HG02588 (cell line): Measurements from ENCODE around the gene CBFA2T3.

Experiments used
- ATAC-seq: cut with Tn5 transposase; IDR thresholded peaks from one replicate; pipeline ENCODE4 v1.9.1; 2021; ENCODE audit warnings: mild to moderate bottlenecking, moderate library complexity; ENCODE audit not compliant: unreplicated experiment

The CBFA2T3 gene

DNA sequence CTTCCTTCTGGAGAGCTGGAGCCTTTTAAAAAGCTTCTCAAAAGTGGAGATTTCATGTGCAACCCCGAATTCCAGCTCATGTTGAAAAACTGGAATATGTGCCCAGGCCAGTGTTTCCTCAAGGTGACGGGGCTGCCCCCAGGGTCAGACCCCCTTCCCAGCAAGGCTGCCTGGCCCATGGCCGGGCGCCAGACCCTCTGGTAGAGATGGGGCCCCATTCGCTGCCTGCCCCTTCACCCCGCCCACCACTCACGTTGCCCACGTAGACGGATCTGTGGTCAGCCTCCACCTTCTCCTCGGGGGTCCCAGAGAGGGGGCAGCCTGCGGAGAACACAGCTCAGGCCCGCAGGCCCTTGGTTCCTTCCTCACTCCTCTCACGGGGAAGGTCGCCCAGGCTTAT lies 111.7 kb downstream of the CBFA2T3 start:
- no peak for ATAC-seq

DNA sequence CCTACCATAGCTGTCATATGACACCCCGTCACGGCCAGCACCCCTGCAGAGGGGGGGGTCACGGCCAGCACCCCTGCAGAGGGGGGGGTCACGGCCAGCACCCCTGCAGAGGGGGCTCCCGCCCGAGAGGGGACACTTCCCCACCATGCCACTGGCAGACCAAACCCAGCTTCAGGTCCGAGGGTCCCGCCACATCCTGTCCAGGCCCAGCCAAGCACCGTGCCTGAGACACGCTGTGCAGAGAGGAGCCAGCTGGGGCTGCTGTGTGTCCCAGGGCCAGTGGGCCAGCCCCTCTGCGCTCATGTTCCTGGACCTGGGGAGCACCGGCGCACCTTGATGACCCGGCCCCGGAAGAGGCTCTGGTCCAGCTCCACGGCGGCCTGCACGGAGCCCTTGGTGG lies 112.5 kb downstream of the CBFA2T3 start:
- ATAC-seq, result no peak

DNA sequence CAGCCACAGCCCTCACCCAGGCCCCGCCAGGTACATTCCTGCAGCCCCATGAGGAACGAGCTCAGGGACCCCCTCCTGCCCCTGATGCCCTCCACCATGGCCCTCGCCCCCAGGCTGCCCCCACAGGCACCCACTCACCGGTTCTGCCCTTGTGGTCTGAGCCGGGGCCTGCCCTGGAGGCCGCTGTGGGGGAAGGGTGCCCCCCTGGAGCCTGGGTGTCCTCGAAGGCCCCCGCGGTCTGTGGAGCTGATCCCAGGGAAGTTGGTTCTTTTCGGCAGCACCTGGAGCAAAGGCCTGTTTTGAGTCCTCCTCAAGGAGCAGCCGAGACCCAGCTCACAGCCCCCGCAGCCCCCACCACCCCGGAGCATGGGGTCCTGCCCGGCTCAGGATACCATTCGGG lies 112.9 kb downstream of the CBFA2T3 start:
- no peak for ATAC-seq

DNA sequence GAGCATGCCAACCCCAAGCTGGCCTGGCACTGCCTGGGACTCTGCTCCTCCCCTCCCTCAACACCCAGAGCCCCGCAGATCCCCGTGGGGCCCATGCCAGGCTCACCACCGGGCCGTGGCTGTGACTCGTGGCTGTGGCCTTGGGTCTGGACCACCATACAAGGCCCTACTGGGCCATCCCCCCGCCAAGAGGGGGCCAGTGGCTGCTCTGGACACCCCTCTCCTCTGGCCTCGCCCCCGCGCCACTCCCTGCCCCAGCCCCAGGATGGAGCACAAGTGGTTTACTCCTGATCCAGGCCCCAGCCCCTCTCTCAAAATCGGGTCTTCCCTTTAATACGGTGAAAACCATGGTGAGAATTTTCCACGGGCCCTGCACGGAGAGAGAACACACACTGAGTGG lies 113.6 kb downstream of the CBFA2T3 start:
- no peak for ATAC-seq

DNA sequence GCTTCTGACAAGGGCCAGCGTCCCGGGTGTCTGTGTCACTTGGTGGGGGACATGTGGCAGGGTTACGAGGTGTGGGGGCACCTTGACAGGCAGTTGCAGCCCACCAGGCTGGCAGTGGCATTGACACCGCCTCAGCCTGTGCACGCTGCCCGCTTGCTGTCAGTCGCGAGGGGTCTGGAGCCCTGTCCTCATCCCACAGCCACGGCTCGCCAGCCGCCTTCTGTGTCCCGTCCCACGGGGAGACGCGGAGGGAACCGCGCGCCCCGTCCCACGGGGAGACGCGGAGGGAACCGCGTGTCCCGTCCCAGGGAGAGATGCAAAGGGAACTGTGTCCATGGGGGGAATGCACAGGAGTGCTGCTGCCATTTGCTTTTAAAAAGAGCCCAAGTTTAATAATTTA lies 114.0 kb downstream of the CBFA2T3 start:
- ATAC-seq, result no peak

DNA sequence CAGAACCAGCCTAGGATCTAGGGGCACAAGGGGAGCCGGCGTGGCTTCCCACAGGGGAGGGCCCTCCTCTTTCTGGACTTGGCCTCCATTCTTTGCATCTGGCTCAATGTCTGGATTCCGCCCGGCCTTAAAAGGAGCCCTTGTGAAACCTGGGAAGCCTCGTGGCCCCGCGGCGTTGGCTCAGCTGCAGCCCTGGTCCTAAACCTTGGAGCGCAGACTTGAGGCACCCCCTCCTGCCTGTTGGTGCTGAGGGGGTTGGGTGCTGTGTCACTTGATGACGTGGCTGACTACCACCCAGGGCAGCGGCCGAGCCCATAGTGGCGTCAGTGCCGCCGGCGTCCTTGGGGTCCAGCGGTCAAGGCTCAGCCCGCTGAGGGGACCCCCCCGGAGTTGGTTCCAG lies 115.6 kb downstream of the CBFA2T3 start:
- no peak for ATAC-seq

DNA sequence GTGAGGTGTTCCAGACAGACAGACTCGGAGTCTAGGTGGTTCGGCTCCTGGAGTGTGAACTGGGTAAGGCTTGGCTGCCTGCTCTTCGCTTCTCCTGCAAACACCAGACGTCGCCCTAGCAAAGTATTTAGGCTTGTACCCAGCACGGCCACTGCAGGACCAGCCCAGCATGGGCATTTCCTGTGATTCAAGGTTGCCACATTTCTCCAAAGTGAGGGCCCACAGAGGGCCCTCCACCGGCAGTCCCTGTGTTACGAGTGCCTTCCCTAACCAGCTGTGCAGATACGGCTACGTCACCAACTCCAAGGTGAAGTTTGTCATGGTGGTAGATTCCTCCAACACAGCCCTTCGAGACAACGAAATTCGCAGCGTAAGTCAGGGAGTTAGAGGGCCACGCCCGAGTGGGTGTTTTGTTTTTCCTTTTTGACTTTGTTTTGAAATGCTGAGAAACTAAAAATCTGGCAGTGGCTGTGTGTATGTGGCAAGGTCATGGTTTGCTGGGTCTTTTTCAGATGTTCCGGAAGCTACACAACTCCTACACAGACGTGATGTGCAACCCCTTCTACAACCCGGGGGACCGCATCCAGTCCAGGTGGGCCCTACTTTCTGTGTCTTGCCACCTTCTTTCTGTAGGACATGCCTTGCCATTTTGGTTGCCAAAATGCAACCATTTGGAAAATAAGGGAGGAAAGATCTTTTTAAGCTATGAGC lies 117.5 kb downstream of the CBFA2T3 start:
- ATAC-seq, result no peak

DNA sequence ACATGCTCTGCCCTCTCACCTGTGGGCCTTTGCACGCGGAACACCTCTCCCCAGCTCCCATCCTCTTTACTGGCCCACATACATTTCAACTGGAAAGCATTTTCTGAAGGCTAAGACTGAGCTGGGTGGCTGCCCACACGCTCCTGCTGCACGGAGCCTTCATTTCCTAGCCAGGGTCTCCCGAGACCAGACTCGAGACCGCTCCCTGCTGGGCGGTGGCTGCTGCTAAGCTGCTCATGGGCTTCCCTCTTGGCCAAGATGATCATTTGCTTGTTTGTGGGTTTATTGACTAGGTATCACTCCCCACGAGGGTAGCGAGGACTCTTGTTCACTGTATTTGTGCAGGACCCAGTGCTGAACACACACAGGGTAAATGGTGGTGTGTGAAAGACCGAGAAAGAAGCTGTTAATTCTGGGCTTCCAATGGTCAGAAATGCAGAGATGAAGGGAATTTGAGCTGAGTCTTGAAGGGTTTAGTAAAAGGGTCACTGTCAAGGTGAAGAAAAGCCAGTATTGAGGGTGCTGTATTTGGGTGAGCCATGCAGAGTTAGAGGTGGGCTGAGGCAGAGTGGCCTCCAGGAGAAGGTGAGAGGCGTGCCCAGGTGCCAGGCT lies 119.2 kb downstream of the CBFA2T3 start:
- no peak for ATAC-seq

DNA sequence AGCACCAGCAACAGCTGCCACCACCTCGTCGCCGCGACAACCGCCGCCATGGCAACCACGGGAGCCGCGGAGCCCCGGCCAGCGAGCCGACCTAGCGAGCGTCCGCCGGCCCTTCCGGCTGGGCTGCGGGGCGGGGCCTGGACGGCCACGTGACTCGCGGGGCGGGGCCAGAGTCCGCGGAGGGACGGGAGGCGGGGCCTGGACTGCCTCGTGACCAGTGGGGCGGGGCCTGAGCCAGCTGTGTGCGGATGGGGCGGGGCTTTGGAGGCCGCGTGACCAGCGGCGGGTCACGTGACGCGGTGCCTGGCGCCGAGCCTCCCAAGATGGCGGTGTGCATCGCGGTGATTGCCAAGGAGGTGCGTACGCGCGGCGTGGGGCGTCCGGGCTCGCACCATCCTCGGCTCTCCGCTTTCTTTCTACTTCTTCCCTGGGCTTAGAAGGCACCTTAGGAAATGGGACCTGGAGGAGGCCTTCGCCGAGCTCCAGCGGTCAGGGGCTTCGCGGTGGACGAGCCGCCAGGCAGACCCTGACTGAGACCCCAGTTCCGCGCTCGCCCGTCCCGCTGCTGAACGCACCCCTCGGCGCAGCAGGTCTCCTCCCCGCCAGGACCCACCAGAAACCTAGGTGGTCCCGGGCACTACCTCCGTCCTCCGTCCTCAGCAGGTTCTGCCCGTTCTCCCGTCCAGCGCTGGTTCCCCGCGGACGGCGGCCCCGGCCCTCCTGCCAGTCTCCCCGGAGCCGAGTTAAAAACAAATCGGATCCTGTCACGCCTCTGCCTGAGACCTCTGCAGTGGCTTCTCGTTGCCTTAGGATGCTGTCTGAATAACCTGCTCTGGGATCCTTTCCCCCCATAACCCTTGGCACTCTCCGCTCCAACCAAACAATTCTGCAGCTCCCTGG lies 119.9 kb downstream of the CBFA2T3 start, which contains the start of the genes GALNS and TRAPPC2L:
GALNS (minus strand) TSS at position 120 of the 900 bp plus-strand sequence; CDS start at position 50, 70 bp downstream.
TRAPPC2L (plus strand) TSS at position 300 of the 900 bp plus-strand sequence; CDS start at position 324, 24 bp downstream.
- peak; percentile 74 for ATAC-seq

DNA sequence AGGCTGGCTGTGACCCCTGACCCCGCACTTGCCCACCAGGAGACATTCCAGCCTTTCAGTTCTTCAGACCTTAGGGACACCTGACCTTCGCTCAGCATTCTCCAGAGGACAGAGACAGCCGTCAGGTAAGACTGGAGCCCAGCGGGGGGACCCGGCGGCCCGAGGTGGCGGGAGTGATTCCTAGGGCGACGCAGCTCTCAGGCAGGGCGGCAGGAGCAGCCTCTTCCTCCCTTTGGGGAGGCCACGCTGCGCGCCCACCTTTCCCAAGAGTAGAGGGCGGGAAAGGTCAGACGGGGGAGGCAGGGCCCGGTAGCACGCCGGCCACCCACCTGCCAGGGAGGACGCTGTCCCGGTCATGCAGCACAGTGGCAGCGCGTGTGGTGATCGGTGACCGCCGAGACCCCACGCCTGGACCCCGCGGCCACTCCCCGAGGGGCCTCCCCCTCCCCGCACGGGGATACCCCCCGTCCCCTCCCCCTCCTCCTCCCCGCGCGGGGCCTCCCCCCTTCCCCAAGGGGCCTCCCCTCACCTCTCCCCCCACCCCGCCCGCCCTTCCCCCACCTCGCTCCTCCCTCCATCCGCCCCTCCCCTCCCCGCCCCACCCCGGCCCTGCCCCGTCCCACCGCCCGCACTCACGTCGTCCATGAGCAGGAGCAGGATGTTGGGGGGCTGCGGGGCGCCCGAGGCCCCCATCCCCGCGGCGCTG lies 120.7 kb downstream of the CBFA2T3 start:
- peak; percentile 3 for ATAC-seq

DNA sequence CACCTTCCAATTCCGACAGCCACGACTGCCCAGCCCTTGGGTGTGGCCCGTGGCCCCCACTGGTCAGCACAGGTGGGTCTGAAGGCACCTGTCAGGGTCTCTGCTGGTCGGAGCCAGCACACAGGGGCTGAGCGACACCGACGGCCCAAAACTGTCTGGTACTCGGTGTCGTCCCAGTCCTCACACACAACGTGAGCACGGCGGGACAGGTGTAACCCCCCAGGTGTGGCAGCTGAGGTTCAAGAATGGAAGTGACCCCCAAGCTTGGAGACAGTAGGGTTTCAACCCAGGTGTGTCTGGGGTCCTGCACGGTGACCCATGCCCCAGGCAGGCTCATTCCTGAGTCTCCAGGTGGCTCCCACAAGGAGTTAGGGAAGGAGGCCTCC lies 121.3 kb downstream of the CBFA2T3 start:
- no peak for ATAC-seq

DNA sequence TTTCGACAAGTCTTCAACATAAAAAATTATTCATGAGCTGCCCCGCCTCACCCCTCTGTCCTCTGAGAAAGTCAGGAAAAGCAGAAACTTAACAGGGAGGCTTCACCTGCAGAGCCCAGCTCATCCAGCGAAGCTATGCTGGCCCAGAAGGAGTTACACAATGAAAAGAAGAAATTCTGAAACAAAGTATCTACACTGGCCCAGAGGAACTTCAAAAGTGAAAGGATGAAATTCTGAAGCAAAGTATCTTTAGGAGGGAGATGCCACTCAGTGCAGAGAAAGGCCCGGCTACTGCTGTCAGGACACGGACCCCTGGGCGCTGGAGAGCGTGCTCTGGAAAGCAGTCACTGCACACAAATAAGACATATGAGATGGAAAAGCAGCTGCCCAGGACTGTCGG lies 121.8 kb downstream of the CBFA2T3 start:
- ATAC-seq, result no peak

DNA sequence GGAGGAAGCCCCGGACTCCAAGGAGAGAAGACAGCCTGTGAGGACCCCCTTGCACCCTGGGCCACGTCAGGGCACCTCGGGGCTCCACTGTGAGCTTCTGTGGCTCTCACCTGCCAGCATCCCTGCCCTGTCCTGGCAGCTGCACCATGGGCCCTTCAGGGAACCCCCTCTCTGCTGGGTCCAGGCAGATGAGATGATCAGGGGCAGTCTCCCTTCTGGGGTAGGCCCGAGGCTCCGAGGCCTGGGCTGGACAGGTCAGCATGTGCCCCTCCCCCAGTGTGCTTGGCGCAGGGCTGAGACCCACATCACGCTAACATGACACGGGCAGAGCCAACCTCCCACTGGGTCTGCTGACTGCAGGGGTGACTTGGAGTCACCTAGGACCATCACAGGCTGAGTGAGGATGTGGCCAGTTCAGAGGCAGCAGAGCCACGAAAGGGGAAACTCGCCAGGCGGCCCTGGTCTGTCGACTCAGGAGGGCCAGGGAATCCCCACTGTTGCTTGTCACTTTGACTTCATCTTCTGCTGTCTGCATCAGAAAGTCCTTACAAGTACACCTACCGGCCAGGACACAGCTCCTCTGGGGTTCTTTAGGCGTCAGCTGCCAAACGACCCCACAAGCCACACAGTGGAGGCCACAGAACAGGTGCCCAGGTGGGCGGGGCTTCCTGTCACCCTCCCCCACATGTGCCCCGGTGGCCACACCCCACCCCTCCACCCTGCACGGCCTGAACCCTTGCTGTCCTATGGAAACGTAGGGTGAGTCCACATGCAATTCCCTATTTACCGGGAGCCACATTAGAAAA lies 122.5 kb downstream of the CBFA2T3 start:
- no peak for ATAC-seq

DNA sequence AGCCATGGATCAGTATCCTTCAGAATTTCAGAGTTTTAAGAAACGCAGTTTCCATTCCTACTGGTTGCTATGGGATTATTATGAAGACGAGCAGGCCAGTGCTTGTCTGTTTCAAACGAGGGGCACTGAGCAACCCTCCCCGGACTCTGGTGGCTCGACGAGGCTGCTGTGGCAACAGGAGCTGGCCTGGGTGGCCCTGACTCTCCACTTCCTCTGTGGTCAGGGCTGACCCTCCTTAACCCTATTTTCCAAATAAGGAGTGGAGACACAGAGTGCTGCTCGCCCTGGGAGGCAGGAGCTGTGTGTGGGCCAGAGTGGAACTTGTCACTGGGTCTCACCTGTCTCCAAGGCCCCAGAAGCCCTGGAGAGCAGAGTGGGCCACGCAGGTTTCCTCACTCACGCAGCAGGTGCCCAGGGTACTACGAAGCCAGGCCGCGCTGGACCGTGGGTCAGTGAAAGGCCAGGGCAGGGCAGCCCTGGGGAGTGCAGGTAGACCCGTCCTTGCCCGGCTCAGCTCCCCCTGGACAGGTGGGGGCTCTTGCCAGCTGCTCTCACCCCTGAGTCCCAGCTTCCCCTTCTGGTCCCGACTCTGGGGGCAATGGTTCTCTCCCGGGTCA lies 123.6 kb downstream of the CBFA2T3 start:
- ATAC-seq, result no peak

DNA sequence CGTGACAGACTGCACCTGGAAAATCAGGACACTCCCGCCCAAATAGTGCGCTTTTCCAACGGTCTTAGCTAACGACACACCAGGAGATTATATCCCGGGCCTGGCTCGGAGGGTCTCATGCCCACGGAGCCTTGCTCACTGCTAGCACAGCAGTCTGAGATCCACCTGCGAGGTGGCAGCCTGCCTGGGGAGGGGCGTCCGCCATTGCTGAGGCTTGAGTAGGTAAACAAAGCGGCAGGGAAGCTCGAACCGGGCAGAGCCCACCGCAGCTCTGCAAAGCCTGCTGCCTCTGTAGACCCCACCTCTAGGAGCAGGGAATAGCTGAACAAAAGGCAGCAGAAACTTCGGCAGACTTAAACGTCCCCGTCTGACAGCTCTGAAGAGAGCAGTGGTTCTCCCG lies 125.4 kb downstream of the CBFA2T3 start:
- no peak for ATAC-seq

DNA sequence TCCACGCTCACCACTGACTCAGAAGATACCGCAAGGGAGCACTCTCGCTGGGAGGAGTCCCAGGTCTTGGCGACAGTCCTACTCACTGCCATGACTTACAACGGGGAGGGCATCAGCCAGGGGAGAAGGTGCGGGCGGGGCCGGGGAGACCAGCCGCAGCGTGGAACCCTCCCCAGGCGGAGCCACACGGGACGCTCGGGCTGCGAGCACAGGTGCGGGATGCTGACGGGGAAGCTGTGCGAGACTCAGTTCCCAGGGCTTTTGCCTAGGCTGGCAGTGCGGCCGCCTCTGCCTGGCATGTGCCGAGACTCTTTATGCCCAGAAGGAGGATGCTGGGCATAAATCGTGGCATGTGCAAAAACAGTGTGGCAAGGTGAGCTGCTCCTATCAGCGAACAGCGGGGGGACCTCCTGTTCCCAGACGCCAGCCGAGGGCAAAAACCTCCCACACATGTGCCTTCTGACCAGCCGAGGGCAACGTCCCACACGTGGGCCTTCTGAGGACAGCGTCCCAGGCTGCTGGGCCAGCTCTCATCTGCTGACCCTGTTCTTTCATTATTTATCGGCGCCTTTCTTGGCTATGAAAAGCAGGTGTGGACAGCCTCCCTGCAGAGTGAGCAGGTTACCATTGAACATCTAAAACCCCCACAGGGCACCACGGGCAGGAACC lies 126.3 kb downstream of the CBFA2T3 start:
- ATAC-seq, result no peak

DNA sequence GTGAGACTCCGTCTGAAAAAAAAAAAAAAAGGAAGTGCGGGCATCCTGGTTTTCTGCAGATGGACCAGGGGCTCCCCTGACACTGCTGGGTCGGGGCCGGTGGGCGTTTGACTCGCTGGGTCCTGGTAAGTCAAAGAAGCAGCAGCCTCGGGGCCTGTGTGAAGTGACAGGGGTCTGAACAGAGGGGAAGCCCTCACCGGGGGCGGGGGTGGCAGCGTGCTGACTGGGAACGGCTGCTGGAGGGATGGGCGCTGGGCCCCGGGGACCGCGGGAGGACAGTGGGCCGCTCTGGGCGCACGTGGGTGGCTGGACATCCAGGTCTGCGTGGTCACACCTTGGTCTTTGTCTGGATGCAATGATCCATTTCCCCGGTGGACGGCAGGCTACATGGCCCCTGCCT lies 128.4 kb downstream of the CBFA2T3 start:
- no peak for ATAC-seq

DNA sequence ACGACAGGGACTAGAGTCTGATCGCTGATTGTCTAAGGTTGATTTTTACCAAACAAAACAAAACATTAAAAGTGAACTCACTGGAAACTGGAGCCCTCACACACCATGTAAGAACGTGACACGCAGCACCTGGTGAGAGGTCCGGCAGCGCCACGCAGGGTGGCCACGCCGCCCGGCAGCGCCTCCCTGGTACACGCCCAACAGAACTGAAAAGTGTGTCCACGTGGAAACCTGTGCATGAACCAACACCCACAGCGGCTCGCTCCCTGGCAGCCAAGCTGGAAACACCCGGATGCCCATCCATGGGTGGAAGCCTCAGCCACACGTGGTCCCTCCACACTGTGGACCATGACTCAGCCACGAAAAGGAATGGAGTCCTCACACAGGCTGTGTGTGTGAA lies 129.4 kb downstream of the CBFA2T3 start:
- ATAC-seq, result no peak

DNA sequence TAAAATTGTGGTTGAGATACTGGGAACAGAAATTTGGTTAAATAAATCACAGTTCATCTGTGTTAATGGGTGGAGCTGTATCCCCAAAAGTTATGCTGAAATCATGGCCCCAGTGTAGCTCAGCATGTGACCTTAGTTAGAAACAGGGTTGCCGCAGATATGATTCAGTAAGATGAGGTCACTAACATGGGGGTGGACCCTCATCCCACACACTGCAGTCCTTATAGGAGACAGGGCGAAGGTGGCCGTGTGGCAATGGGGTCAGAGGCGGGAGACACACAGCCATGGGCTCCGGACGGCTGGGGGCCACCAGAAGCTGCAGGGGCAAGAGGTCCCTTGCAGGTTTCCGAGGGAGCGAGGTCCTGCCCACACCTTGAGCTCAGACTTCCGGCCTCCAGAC lies 130.9 kb downstream of the CBFA2T3 start:
- ATAC-seq, result no peak
